ENCODE results near the gene SLC39A7.

DNA sequence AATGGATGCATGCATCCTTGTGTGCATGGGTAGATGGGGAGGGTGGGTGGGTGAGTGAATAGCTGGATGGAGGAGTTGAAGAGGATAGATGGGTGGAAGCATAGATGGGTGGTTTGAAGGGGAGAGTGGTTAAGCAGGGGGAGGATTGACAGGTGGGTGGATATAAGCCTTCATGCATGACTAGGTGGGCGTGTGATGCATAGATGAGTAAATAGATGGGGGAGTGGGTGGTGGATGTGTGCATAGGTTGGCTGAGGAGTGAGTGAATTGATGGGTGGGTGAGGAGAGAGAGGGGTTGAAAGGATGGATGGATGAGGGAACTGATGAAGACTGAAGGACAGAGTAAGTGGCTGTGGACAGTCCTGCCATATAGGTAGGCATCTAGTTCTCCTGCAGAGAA is 12.9 kb upstream of the SLC39A7 start:
- TF ChIP-seq, protein P1, sequence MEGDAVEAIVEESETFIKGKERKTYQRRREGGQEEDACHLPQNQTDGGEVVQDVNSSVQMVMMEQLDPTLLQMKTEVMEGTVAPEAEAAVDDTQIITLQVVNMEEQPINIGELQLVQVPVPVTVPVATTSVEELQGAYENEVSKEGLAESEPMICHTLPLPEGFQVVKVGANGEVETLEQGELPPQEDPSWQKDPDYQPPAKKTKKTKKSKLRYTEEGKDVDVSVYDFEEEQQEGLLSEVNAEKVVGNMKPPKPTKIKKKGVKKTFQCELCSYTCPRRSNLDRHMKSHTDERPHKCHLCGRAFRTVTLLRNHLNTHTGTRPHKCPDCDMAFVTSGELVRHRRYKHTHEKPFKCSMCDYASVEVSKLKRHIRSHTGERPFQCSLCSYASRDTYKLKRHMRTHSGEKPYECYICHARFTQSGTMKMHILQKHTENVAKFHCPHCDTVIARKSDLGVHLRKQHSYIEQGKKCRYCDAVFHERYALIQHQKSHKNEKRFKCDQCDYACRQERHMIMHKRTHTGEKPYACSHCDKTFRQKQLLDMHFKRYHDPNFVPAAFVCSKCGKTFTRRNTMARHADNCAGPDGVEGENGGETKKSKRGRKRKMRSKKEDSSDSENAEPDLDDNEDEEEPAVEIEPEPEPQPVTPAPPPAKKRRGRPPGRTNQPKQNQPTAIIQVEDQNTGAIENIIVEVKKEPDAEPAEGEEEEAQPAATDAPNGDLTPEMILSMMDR (conservative IDR thresholded peaks at IDR 0.05; ENCODE audit: low read depth, low read length) = no peak
- no peak for TF ChIP-seq POLR2A (IDR thresholded peaks at IDR 0.05; ENCODE audit: low read depth, low read length)
- no peak for TF ChIP-seq MAZ (IDR thresholded peaks at IDR 0.05; ENCODE audit: borderline replicate concordance, low read depth, low read length)
- TF ChIP-seq, protein P2, sequence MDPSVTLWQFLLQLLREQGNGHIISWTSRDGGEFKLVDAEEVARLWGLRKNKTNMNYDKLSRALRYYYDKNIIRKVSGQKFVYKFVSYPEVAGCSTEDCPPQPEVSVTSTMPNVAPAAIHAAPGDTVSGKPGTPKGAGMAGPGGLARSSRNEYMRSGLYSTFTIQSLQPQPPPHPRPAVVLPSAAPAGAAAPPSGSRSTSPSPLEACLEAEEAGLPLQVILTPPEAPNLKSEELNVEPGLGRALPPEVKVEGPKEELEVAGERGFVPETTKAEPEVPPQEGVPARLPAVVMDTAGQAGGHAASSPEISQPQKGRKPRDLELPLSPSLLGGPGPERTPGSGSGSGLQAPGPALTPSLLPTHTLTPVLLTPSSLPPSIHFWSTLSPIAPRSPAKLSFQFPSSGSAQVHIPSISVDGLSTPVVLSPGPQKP (IDR thresholded peaks at IDR 0.05; ENCODE audit: borderline replicate concordance, low read depth, low read length) = no peak
- no peak for TF ChIP-seq CEBPB (IDR thresholded peaks at IDR 0.05; ENCODE audit: low read depth, low read length)
- no peak for TF ChIP-seq FOS (IDR thresholded peaks at IDR 0.05; ENCODE audit: low read depth, low read length)
- no peak for TF ChIP-seq RAD21 (IDR thresholded peaks at IDR 0.05; ENCODE audit: low read length)
- no peak for TF ChIP-seq RCOR1 (IDR thresholded peaks at IDR 0.05; ENCODE audit: insufficient replicate concordance, low read length)
- no peak for TF ChIP-seq SMC3 (IDR thresholded peaks at IDR 0.05; ENCODE audit: low read depth, low read length)
- no peak for TF ChIP-seq CHD1 (IDR thresholded peaks at IDR 0.05; ENCODE audit: low read depth, low read length)

Data from IMR-90 (cell line).